SK-N-SH (cell line): ENCODE measurements around the gene FAM20C. TPM values are rescaled to one million over a fixed set of nuclear protein-coding genes. Genes with fewer than 3 reads are reported as not detected.

Experiments used
- CTCF ChIA-PET: fragments of 300-600, 350-600 bp; formaldehyde crosslinking; extraction: SDS; loops from one replicate; lab custom pipeline; 2021; lab: Yijun Ruan, JAX
- POLR2A ChIA-PET: fragments of 350-600 bp; sonication (Branson Sonifier 250); formaldehyde crosslinking; extraction: SDS; loops from one replicate; lab custom pipeline; 2020; ENCODE audit warnings: antibody characterized with exemption, inconsistent platforms; lab: Yijun Ruan, JAX
- DNase-seq: peaks from one replicate; pipeline ENCODE4 v3.0.0; 2012
- H2AFZ ChIP-seq: fragments of 200-600 bp; sonication (generic); 2 replicates; pipeline ENCODE4 v1.8.1; 2016; ENCODE audit warnings: antibody characterized with exemption, mild to moderate bottlenecking, low read depth
- H3F3A ChIP-seq: fragments of 200-600 bp; sonication (generic); replicated peaks from 2 replicates; pipeline ENCODE3; 2016; ENCODE audit warnings: antibody characterized with exemption, mild to moderate bottlenecking; ENCODE audit not compliant: insufficient read depth
- H3K27ac ChIP-seq, 2 experiments: fragments of 200-500 bp in 1 of 2; fragments of 200-600 bp in 1 of 2; sonication (Bioruptor generic) in 1 of 2; sonication (generic), shearing (Covaris generic) in 1 of 2; 2 replicates each; pipeline versions ENCODE4 v1.5.1 to v1.6.1; 2014 to 2016; ENCODE audit warnings: low read depth in 2 of 2, inconsistent platforms in 1 of 2, low read length in 1 of 2, mild to moderate bottlenecking in 1 of 2, mixed read lengths in 1 of 2
- H3K27me3 ChIP-seq: fragments of 200-600 bp; sonication (generic), shearing (Covaris generic); 2 replicates; pipeline ENCODE4 v1.6.1; 2016; ENCODE audit warnings: mixed run types; ENCODE audit not compliant: insufficient read depth
- H3K36me3 ChIP-seq, 2 experiments: fragments of 200-500 bp in 1 of 2; fragments of 200-600 bp in 1 of 2; sonication (Bioruptor generic) in 1 of 2; sonication (generic) in 1 of 2; replicated peaks in 1 of 2; 2 replicates each; pipeline versions ENCODE3 to v1.5.1; 2014 to 2016; ENCODE audit warnings: low read length in 1 of 2, mild to moderate bottlenecking in 1 of 2; ENCODE audit not compliant: insufficient read depth in 2 of 2, control insufficient read depth in 1 of 2
- H3K4me1 ChIP-seq, 2 experiments: fragments of 200-500 bp in 1 of 2; fragments of 200-600 bp in 1 of 2; sonication (Bioruptor generic) in 1 of 2; sonication (generic), shearing (Covaris generic) in 1 of 2; 2 replicates each; pipeline versions ENCODE4 v1.5.1 to v1.6.1; 2014 to 2016; ENCODE audit warnings: low read depth in 1 of 2, low read length in 1 of 2, mixed run types in 1 of 2; ENCODE audit not compliant: insufficient read depth in 2 of 2, control insufficient read depth in 1 of 2
- H3K4me2 ChIP-seq: fragments of 200-600 bp; sonication (generic), shearing (Covaris generic); 2 replicates; pipeline ENCODE4 v1.6.1; 2017; ENCODE audit warnings: mixed run types
- H3K4me3 ChIP-seq, 2 experiments: fragments of 200-500 bp in 1 of 2; fragments of 200-600 bp in 1 of 2; sonication (Bioruptor generic) in 1 of 2; sonication (generic), shearing (Covaris generic) in 1 of 2; 2 replicates each; pipeline versions ENCODE4 v1.5.1 to v1.8.1; 2014 to 2016; ENCODE audit warnings: low read depth in 2 of 2, inconsistent platforms in 1 of 2, low read length in 1 of 2, mild to moderate bottlenecking in 1 of 2, mixed read lengths in 1 of 2, moderate library complexity in 1 of 2
- H3K79me2 ChIP-seq: fragments of 200-600 bp; sonication (generic); 2 replicates; pipeline ENCODE4 v1.8.1; 2017; ENCODE audit warnings: mild to moderate bottlenecking; ENCODE audit not compliant: insufficient read depth
- H3K9ac ChIP-seq: fragments of 200-600 bp; sonication (generic); 2 replicates; pipeline ENCODE4 v1.6.1; 2017; ENCODE audit warnings: mixed run types
- H3K9me2 ChIP-seq: fragments of 200-600 bp; sonication (generic); 2 replicates; pipeline ENCODE4 v1.6.1; 2017; ENCODE audit warnings: mixed run types
- H3K9me3 ChIP-seq: fragments of 200-600 bp; sonication (generic); 2 replicates; pipeline ENCODE4 v1.6.1; 2017; ENCODE audit warnings: mixed run types, mild to moderate bottlenecking, moderate library complexity
- H4K20me1 ChIP-seq: fragments of 200-600 bp; sonication (generic); 2 replicates; pipeline ENCODE4 v1.6.1; 2017; ENCODE audit warnings: mild to moderate bottlenecking, mixed run types; ENCODE audit not compliant: insufficient read depth
- CHD2 ChIP-seq: fragments of 150-350 bp; IDR thresholded peaks from 2 replicates; pipeline ENCODE4 v1.6.1; 2018; ENCODE audit warnings: low read length; ENCODE audit not compliant: partially characterized antibody
- ELF1 ChIP-seq: IDR thresholded peaks from 2 replicates; pipeline ENCODE4 v1.4.0; 2012
- EP300 ChIP-seq, 2 experiments: IDR thresholded peaks; 2 replicates each; pipeline versions ENCODE4 v1.4.0 to v1.6.1; 2012; ENCODE audit warnings: borderline replicate concordance in 1 of 2, low read depth in 1 of 2, low read length in 1 of 2
- FOSL2 ChIP-seq: IDR thresholded peaks from 2 replicates; pipeline ENCODE4 v1.4.0; 2012; ENCODE audit warnings: low read depth, mild to moderate bottlenecking, moderate library complexity, borderline replicate concordance
- FOXJ3 ChIP-seq: sonication (generic); formaldehyde crosslinking; IDR thresholded peaks from 2 replicates; pipeline ENCODE4 v1.5.1; 2020; ENCODE audit warnings: mild to moderate bottlenecking, missing genetic modification reagents
- GABPA ChIP-seq: IDR thresholded peaks from 2 replicates; pipeline ENCODE4 v1.4.0; 2012; ENCODE audit warnings: low read depth, mild to moderate bottlenecking
- JUND ChIP-seq: IDR thresholded peaks from 2 replicates; pipeline ENCODE4 v1.4.0; 2012
- MEF2A ChIP-seq: IDR thresholded peaks from 2 replicates; pipeline ENCODE4 v1.4.0; 2012; ENCODE audit warnings: low read depth, borderline replicate concordance
- MXI1 ChIP-seq: IDR thresholded peaks from 2 replicates; pipeline ENCODE4 v1.6.1; 2012; ENCODE audit warnings: mild to moderate bottlenecking, low read depth, low read length, improper control_type of control experiment
- NFIC ChIP-seq: IDR thresholded peaks from 2 replicates; pipeline ENCODE4 v1.4.0; 2012; ENCODE audit warnings: borderline replicate concordance
- NRF1 ChIP-seq: IDR thresholded peaks from 2 replicates; pipeline ENCODE4 v1.6.1; 2012; ENCODE audit warnings: low read depth, mild to moderate bottlenecking, low read length
- POLR2AphosphoS5 ChIP-seq: IDR thresholded peaks from 2 replicates; pipeline ENCODE4 v1.6.1; 2012; ENCODE audit warnings: low read depth, low read length
- RAD21 ChIP-seq: IDR thresholded peaks from 2 replicates; pipeline ENCODE4 v1.6.1; 2012; ENCODE audit warnings: mild to moderate bottlenecking, low read length
- RCOR1 ChIP-seq: fragments of 150-350 bp; IDR thresholded peaks from 2 replicates; pipeline ENCODE4 v1.6.1; 2017; ENCODE audit warnings: antibody characterized with exemption, low read length
- RXRA ChIP-seq: IDR thresholded peaks from 2 replicates; pipeline ENCODE4 v1.4.0; 2012; ENCODE audit warnings: low read depth, mild to moderate bottlenecking, borderline replicate concordance
- TCF12 ChIP-seq: IDR thresholded peaks from 2 replicates; pipeline ENCODE4 v1.4.0; 2012
- USF1 ChIP-seq: IDR thresholded peaks from 2 replicates; pipeline ENCODE4 v1.4.0; 2012; ENCODE audit warnings: low read depth, borderline replicate concordance
- YY1 ChIP-seq: IDR thresholded peaks from 2 replicates; pipeline ENCODE4 v1.4.0; 2012; ENCODE audit warnings: low read depth, mild to moderate bottlenecking
- ZBTB33 ChIP-seq: IDR thresholded peaks from 2 replicates; pipeline ENCODE4 v1.4.0; 2012; ENCODE audit warnings: low read depth, borderline replicate concordance
- WGBS: methylation state at CpG from one replicate; pipeline ENCODE4 v1.1.6; 2017; ENCODE audit warnings: low lambda C conversion rate; 5-methylcytosine and 5-hydroxymethylcytosine counted together
- polyA plus RNA-seq, 3 experiments: library from polyadenylated mRNA; depleted of rRNA; stranded (reverse); fragments of >200 nt; gene quantifications; 2 replicates each; pipeline ENCODE4 v1.2.3, GENCODE V29; 2012
- TF ChIP-seq, protein P1 (sequence below): fragments of 150-350 bp; IDR thresholded peaks from 2 replicates; pipeline ENCODE4 v1.6.1; 2017; ENCODE audit warnings: antibody characterized with exemption, low read length, low read depth, borderline replicate concordance
- TF ChIP-seq, protein P2 (sequence below): IDR thresholded peaks from 2 replicates; pipeline ENCODE4 v1.4.0; 2012; ENCODE audit warnings: low read depth
- TF ChIP-seq, protein P3 (sequence below): fragments of 150-350 bp; IDR thresholded peaks from 2 replicates; pipeline ENCODE4 v1.6.1; 2016; ENCODE audit warnings: mild to moderate bottlenecking, low read depth, low read length

The FAM20C gene
- polyA plus RNA-seq, 1 of the 3 experiments (the other 2 are of a cell fraction): 12.7 TPM

DNA sequence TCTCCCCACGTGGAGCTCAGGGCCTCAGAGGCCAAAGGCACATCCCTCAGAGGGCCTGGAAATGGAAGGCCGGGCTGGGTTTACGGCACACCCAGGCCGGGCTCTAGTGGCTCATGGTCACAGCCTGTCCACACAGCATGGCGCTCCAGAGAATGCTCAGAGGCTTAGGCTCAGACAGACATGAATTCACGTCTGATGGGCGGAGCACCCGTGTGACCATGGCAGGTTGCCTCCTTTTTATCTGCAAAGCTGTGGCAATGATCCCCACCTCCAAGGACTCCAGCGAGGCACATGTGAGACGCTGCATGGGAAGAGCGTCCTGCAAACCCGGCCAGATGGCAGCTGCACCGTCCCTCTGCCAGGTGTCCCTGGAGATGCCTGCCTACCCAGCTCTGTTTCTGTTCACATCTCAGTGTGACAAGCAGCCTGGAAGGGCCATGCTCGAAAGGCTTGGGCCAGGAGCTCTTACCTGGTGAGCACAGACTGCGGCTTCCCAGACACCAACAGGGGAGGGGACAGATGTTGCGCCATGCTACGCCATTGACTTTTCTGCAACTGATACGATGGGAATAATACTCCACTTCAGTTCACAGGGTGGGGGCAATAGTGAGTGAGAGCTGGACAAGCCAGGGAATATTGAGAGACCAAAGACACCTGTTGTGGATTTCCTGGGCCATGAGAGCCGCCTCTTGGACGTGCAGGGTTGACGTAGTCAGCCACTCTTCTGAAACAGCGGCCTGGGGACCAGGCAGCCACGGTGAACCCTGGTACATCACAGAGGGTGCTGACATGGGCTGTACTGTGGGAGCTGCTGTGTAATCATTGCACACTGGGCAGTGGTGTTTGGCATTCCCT, 34.4 kb upstream of the FAM20C start:
- ChIA-PET POLR2A (interaction anchor here (1.2 kb wide), 1 partner anchor 9 kb away, joined by 3 read pairs; no protein-coding TSS in a partner anchor), CTCF (interaction anchor here (0.7 to 1.3 kb wide), 4 partner anchors 8 to 164 kb away, joined by 3 read pairs; no protein-coding TSS in a partner anchor)
- TF ChIP-seq YY1 (no peak), MXI1 (no peak), POLR2AphosphoS5 (no peak), FOXJ3 (CRISPR knock-in tag) (no peak), ELF1 (no peak), NFIC (no peak), EP300 (IDR thresholded peaks at IDR 0.05; ENCODE audit: borderline replicate concordance in 1 of 2, low read depth in 1 of 2, low read length in 1 of 2) (no peak), JUND (no peak), FOSL2 (no peak), USF1 (no peak), RXRA (no peak)
- TF ChIP-seq, protein P1, sequence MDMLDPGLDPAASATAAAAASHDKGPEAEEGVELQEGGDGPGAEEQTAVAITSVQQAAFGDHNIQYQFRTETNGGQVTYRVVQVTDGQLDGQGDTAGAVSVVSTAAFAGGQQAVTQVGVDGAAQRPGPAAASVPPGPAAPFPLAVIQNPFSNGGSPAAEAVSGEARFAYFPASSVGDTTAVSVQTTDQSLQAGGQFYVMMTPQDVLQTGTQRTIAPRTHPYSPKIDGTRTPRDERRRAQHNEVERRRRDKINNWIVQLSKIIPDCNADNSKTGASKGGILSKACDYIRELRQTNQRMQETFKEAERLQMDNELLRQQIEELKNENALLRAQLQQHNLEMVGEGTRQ: no peak
- TF ChIP-seq, protein P2, sequence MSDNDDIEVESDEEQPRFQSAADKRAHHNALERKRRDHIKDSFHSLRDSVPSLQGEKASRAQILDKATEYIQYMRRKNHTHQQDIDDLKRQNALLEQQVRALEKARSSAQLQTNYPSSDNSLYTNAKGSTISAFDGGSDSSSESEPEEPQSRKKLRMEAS: no peak
- H3K9me3 ChIP-seq: no peaks in the 10 kb centered on the region
- no peaks in the 10 kb centered on the region for H3K79me2 ChIP-seq
- no peak overlapping the region for H2AFZ ChIP-seq
- no peak for DNase-seq
- no peaks in the 10 kb centered on the region for H3K9me2 ChIP-seq
- H3K4me3 ChIP-seq: no peak overlapping the region
- H3K4me2 ChIP-seq: no peak overlapping the region
- no peaks in the 10 kb centered on the region for H3K36me3 ChIP-seq
- no peak overlapping the region for H3K27ac ChIP-seq
- H3K9ac ChIP-seq: no peak overlapping the region
- no peaks in the 10 kb centered on the region for H3F3A ChIP-seq
- peaks cover 7 to 23% of the 10 kb centered on the region in 2 experiments; a peak in 2 of 4 replicates for H3K4me1 ChIP-seq
- 74% methylated on average over 18 of the region's 23 CpGs for WGBS
- H3K27me3 ChIP-seq: 0 out of 2 replicates have a peak, but pooled peaks cover 8% of the 10 kb centered on the region
- no peaks in the 10 kb centered on the region for H4K20me1 ChIP-seq

DNA sequence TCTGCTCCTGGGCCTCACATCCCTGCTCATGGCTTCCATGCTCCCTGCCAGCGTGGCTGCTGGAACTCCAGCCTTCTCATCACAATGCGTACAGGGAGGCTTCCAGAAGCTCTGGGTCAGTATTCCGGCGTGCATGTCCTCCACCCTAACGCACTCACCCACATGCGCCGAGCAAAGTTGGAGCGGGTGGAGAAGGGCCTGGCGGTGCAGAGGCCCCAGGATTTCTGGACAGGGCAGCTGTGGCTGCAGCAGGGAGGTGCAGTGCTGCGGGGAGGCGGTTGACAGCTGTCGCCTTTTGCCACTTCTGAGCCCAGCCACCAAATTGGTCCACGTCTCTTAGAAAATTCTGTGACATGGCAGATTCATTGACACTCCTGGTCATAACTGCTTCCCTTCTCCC, 33.6 kb upstream of the FAM20C start:
- Histone ChIP-seq H3K27ac (no peak overlapping the region), H3K4me1 (peaks cover 7 to 31% of the 10 kb centered on the region in 2 experiments; a peak in 2 of 4 replicates), H3K4me2 (no peak overlapping the region), H3K4me3 (no peak overlapping the region), H4K20me1 (no peaks in the 10 kb centered on the region), H2AFZ (no peak overlapping the region), H3K9ac (no peak overlapping the region), H3K27me3 (peaks cover 16% of the 10 kb centered on the region; the same call in 1 of the 2 replicates), H3K79me2 (no peaks in the 10 kb centered on the region), H3F3A (no peaks in the 10 kb centered on the region), H3K9me3 (no peaks in the 10 kb centered on the region), H3K36me3 (no peaks in the 10 kb centered on the region), H3K9me2 (no peaks in the 10 kb centered on the region)
- POLR2A ChIA-PET: interaction anchor here (1.0 kb wide), 1 partner anchor 9 kb away, joined by 3 read pairs; no protein-coding TSS in a partner anchor
- 78% methylated on average over 11 of the region's 13 CpGs for WGBS
- CTCF ChIA-PET: interaction anchor here (0.8 to 1.3 kb wide), 3 partner anchors 9 to 163 kb away, joined by 3 read pairs; no protein-coding TSS in a partner anchor
- no peak for DNase-seq
- TF ChIP-seq POLR2AphosphoS5: no peak
- TF ChIP-seq JUND: no peak
- no peak for TF ChIP-seq ELF1
- TF ChIP-seq RAD21: no peak
- TF ChIP-seq MEF2A: no peak
- TF ChIP-seq GABPA: no peak
- TF ChIP-seq EP300 (IDR thresholded peaks at IDR 0.05; ENCODE audit: borderline replicate concordance in 1 of 2, low read depth in 1 of 2, low read length in 1 of 2): no peak
- TF ChIP-seq NRF1: no peak
- TF ChIP-seq TCF12: no peak
- TF ChIP-seq CHD2: no peak
- TF ChIP-seq FOSL2: no peak
- TF ChIP-seq NFIC: no peak
- no peak for TF ChIP-seq ZBTB33
- TF ChIP-seq YY1: no peak
- TF ChIP-seq, protein P3, sequence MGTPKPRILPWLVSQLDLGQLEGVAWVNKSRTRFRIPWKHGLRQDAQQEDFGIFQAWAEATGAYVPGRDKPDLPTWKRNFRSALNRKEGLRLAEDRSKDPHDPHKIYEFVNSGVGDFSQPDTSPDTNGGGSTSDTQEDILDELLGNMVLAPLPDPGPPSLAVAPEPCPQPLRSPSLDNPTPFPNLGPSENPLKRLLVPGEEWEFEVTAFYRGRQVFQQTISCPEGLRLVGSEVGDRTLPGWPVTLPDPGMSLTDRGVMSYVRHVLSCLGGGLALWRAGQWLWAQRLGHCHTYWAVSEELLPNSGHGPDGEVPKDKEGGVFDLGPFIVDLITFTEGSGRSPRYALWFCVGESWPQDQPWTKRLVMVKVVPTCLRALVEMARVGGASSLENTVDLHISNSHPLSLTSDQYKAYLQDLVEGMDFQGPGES: no peak
- TF ChIP-seq RCOR1: no peak
